ENCODE data around the gene C10orf95. TPM values are rescaled to one million over a fixed set of nuclear protein-coding genes. Genes with fewer than 3 reads are reported as not detected.

Gene C10orf95
- total and polyA plus RNA-seq, 2 of the 13 experiments (the other 11 are each of a cell fraction or from before 2014, with no cell fraction given) = 0.05 to 0.07 TPM

DNA sequence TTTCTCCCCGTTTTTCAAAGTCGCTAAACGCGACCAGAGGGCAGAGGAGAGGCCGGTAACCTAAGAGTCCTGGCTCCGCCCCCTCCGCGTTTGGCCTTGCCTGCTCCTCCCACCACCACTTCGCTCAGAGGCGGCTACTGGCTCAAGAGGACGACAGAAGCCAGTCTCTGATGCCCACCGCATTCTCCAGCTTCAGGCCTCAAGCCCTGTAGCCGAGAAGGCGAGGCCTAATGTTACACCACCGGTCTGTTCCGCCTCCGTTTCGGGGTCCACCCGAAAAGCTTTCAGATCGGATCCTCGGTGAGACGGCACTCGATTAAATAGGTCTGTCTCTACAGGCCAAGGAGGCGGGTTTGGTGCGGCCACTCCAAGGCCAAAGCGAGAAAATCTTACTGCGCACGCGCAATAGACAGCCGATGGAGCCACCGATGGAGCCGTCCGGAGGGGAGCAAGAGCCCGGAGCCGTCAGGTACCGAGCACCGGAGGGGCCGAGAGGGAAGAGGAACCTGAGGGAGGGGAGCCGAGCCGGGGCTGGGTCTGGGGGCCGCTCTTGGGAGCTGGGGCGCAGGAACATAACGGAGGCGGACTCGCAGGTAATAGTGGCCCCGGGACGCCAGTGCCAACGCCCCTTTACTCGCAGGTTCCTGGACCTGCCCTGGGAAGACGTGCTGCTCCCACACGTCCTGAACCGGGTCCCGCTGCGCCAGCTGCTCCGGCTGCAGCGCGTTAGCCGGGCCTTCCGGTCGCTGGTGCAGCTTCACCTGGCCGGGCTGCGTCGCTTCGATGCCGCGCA lies 30.4 kb downstream of the C10orf95 start, which contains the start of gene FBXL15 (continued):
- TF ChIP-seq, protein P1, sequence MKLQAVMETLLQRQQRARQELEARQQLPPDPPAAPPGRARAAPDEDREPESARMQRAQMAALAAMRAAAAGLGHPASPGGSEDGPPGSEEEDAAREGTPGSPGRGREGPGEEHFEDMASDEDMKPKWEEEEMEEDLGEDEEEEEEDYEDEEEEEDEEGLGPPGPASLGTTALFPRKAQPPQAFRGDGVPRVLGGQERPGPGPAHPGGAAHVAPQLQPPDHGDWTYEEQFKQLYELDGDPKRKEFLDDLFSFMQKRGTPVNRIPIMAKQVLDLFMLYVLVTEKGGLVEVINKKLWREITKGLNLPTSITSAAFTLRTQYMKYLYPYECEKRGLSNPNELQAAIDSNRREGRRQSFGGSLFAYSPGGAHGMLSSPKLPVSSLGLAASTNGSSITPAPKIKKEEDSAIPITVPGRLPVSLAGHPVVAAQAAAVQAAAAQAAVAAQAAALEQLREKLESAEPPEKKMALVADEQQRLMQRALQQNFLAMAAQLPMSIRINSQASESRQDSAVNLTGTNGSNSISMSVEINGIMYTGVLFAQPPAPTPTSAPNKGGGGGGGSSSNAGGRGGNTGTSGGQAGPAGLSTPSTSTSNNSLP (IDR thresholded peaks at IDR 0.05; ENCODE audit: low read depth, low read length) = peak; percentile 18; the same call in 1 of the 2 replicates
- TF ChIP-seq ZIK1 (CRISPR knock-in tag; IDR thresholded peaks at IDR 0.05; ENCODE audit: borderline replicate concordance, low read depth) = no peak
- TF ChIP-seq, protein P2, sequence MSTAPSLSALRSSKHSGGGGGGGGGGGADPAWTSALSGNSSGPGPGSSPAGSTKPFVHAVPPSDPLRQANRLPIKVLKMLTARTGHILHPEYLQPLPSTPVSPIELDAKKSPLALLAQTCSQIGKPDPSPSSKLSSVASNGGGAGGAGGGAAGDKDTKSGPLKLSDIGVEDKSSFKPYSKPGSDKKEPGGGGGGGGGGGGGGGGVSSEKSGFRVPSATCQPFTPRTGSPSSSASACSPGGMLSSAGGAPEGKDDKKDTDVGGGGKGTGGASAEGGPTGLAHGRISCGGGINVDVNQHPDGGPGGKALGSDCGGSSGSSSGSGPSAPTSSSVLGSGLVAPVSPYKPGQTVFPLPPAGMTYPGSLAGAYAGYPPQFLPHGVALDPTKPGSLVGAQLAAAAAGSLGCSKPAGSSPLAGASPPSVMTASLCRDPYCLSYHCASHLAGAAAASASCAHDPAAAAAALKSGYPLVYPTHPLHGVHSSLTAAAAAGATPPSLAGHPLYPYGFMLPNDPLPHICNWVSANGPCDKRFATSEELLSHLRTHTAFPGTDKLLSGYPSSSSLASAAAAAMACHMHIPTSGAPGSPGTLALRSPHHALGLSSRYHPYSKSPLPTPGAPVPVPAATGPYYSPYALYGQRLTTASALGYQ (CRISPR knock-in tag; IDR thresholded peaks at IDR 0.05) = peak; percentile 81
- no peak for TF ChIP-seq PITX1 (CRISPR knock-in tag; IDR thresholded peaks at IDR 0.05)
- no peak for TF ChIP-seq ARNT (IDR thresholded peaks at IDR 0.05)
- TF ChIP-seq NR2F2 (IDR thresholded peaks at IDR 0.05; ENCODE audit: borderline replicate concordance, low read depth) = peak; percentile 7; the same call in 1 of the 2 replicates
- no peak for TF ChIP-seq ZNF619 (CRISPR knock-in tag; IDR thresholded peaks at IDR 0.05)
- TF ChIP-seq SRSF4 (IDR thresholded peaks at IDR 0.05; ENCODE audit: low read depth, low read length, poor library complexity, severe bottlenecking) = no peak
- TF ChIP-seq, protein P3, sequence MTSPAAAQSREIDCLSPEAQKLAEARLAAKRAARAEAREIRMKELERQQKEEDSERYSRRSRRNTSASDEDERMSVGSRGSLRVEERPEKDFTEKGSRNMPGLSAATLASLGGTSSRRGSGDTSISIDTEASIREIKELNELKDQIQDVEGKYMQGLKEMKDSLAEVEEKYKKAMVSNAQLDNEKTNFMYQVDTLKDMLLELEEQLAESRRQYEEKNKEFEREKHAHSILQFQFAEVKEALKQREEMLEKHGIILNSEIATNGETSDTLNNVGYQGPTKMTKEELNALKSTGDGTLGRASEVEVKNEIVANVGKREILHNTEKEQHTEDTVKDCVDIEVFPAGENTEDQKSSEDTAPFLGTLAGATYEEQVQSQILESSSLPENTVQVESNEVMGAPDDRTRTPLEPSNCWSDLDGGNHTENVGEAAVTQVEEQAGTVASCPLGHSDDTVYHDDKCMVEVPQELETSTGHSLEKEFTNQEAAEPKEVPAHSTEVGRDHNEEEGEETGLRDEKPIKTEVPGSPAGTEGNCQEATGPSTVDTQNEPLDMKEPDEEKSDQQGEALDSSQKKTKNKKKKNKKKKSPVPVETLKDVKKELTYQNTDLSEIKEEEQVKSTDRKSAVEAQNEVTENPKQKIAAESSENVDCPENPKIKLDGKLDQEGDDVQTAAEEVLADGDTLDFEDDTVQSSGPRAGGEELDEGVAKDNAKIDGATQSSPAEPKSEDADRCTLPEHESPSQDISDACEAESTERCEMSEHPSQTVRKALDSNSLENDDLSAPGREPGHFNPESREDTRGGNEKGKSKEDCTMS (CRISPR knock-in tag; conservative IDR thresholded peaks at IDR 0.05) = no peak; the same call in 1 of the 2 replicates
- TF ChIP-seq ZNF678 (CRISPR knock-in tag; IDR thresholded peaks at IDR 0.05) = no peak
- no peak for TF ChIP-seq KAT2B (IDR thresholded peaks at IDR 0.05; ENCODE audit: borderline replicate concordance, low read depth, low read length)
- TF ChIP-seq ZKSCAN5 (CRISPR knock-in tag; IDR thresholded peaks at IDR 0.05) = no peak
- TF ChIP-seq ZNF7 (CRISPR knock-in tag; IDR thresholded peaks at IDR 0.05) = no peak
- TF ChIP-seq RBM22 (optimal IDR thresholded peaks at IDR 0.05; ENCODE audit: low read length) = no peak
- no peak for TF ChIP-seq EED (CRISPR knock-in tag; IDR thresholded peaks at IDR 0.05)
- no peak for TF ChIP-seq ZNF326 (CRISPR knock-in tag; IDR thresholded peaks at IDR 0.05; ENCODE audit: borderline replicate concordance)
- TF ChIP-seq, protein P4, sequence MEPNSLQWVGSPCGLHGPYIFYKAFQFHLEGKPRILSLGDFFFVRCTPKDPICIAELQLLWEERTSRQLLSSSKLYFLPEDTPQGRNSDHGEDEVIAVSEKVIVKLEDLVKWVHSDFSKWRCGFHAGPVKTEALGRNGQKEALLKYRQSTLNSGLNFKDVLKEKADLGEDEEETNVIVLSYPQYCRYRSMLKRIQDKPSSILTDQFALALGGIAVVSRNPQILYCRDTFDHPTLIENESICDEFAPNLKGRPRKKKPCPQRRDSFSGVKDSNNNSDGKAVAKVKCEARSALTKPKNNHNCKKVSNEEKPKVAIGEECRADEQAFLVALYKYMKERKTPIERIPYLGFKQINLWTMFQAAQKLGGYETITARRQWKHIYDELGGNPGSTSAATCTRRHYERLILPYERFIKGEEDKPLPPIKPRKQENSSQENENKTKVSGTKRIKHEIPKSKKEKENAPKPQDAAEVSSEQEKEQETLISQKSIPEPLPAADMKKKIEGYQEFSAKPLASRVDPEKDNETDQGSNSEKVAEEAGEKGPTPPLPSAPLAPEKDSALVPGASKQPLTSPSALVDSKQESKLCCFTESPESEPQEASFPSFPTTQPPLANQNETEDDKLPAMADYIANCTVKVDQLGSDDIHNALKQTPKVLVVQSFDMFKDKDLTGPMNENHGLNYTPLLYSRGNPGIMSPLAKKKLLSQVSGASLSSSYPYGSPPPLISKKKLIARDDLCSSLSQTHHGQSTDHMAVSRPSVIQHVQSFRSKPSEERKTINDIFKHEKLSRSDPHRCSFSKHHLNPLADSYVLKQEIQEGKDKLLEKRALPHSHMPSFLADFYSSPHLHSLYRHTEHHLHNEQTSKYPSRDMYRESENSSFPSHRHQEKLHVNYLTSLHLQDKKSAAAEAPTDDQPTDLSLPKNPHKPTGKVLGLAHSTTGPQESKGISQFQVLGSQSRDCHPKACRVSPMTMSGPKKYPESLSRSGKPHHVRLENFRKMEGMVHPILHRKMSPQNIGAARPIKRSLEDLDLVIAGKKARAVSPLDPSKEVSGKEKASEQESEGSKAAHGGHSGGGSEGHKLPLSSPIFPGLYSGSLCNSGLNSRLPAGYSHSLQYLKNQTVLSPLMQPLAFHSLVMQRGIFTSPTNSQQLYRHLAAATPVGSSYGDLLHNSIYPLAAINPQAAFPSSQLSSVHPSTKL (CRISPR knock-in tag; IDR thresholded peaks at IDR 0.05) = peak; percentile 44; the same call in 1 of the 2 replicates
- no peak for TF ChIP-seq LCORL (IDR thresholded peaks at IDR 0.05)
- TF ChIP-seq LCORL (CRISPR knock-in tag; IDR thresholded peaks at IDR 0.05) = peak; percentile 78
